ENCODE measurements around the gene FXYD3. TPM values are rescaled to one million over a fixed set of nuclear protein-coding genes. Genes with fewer than 3 reads are reported as not detected.

The FXYD3 gene
- total and polyA plus RNA-seq, 2 of the 13 experiments (the other 11 are each of a cell fraction or from before 2014, with no cell fraction given), result 4.9 TPM; not detected in 1

GRCh38 chr19:35136977-35137702, 21.5 kb downstream of the FXYD3 start (continued):
- 0 out of 2 replicates have a peak, but pooled peaks have one; percentile 9 for TF ChIP-seq FOXK1 (CRISPR knock-in tag; IDR thresholded peaks at IDR 0.05; ENCODE audit: borderline replicate concordance, low read depth)
- TF ChIP-seq, protein P1, sequence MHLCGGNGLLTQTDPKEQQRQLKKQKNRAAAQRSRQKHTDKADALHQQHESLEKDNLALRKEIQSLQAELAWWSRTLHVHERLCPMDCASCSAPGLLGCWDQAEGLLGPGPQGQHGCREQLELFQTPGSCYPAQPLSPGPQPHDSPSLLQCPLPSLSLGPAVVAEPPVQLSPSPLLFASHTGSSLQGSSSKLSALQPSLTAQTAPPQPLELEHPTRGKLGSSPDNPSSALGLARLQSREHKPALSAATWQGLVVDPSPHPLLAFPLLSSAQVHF (CRISPR knock-in tag; IDR thresholded peaks at IDR 0.05), result no peak
- TF ChIP-seq DMTF1 (CRISPR knock-in tag; IDR thresholded peaks at IDR 0.05), result 0 out of 2 replicates have a peak, but pooled peaks have one; percentile 29
- no peak for TF ChIP-seq ZNF547 (CRISPR knock-in tag; IDR thresholded peaks at IDR 0.05)
- peak; percentile 51 for TF ChIP-seq ZGPAT (CRISPR knock-in tag; IDR thresholded peaks at IDR 0.05)
- no peak for TF ChIP-seq DNMT3B (CRISPR knock-in tag; conservative IDR thresholded peaks at IDR 0.05)
- TF ChIP-seq ZNF431 (CRISPR knock-in tag; IDR thresholded peaks at IDR 0.05; ENCODE audit: borderline replicate concordance, low read depth), result no peak
- TF ChIP-seq ZNF674 (CRISPR knock-in tag; IDR thresholded peaks at IDR 0.05; ENCODE audit: low read depth), result no peak
- no peak for TF ChIP-seq ARNT2 (CRISPR knock-in tag; IDR thresholded peaks at IDR 0.05; ENCODE audit: low read depth)
- TF ChIP-seq ZNF318 (CRISPR knock-in tag; IDR thresholded peaks at IDR 0.05), result 0 out of 2 replicates have a peak, but pooled peaks have one; percentile 34
- TF ChIP-seq HNRNPLL (IDR thresholded peaks at IDR 0.05; ENCODE audit: low read depth, low read length, poor library complexity, severe bottlenecking), result no peak
- TF ChIP-seq JARID2 (CRISPR knock-in tag; IDR thresholded peaks at IDR 0.05; ENCODE audit: insufficient replicate concordance), result no peak
- peak; percentile 99 for TF ChIP-seq ZBTB43 (CRISPR knock-in tag; conservative IDR thresholded peaks at IDR 0.05)
